ENCODE results near the gene TGFA. TPM values are rescaled to one million over a fixed set of nuclear protein-coding genes. Genes with fewer than 3 reads are reported as not detected.

The TGFA gene
- total RNA-seq, 1 experiment from 2014 or later: 50.1 TPM

GRCh38 chr2:70560040-70560439, 6.4 kb upstream of the TGFA start:
- Histone ChIP-seq H2AFZ (ENCODE audit: low read depth, low read length, poor library complexity, severe bottlenecking) (no peak overlapping the region), H3K9me2 (ENCODE audit: insufficient read depth) (no peaks in the 10 kb centered on the region), H3K9ac (ENCODE audit: low read length) (no peak overlapping the region), H3K27me3 (ENCODE audit: insufficient read depth, low read length) (no peaks in the 10 kb centered on the region), H4K20me1 (ENCODE audit: insufficient read depth) (no peaks in the 10 kb centered on the region), H3K4me1 (ENCODE audit: control insufficient read depth in 1 of 2, insufficient read depth in 2 of 2, low read length in 2 of 2) (peaks cover 0 to 5% of the 10 kb centered on the region in 2 experiments; a peak in 1 of 4 replicates), H3K27ac (ENCODE audit: low read depth, low read length) (no peak overlapping the region), H3K4me3 (replicated peaks in 1 of 2; ENCODE audit: low read depth in 1 of 2, low read length in 2 of 2) (no peak overlapping the region), H3K9me3 (ENCODE audit: control insufficient read depth in 1 of 2, insufficient read depth in 1 of 2, low read depth in 1 of 2, low read length in 2 of 2) (no peaks in the 10 kb centered on the region), H3K4me2 (ENCODE audit: low read length) (no peak overlapping the region), H3K36me3 (ENCODE audit: control insufficient read depth in 1 of 2, insufficient read depth in 2 of 2, low read length in 2 of 2) (no peaks in the 10 kb centered on the region), H3K79me2 (ENCODE audit: insufficient read depth, low read length) (no peaks in the 10 kb centered on the region)
- POLR2A ChIA-PET: no interaction called here
- CTCF ChIA-PET: interaction anchor here (1.4 kb wide), 1 partner anchor 57 kb away, joined by 5 read pairs; no protein-coding TSS in a partner anchor
- intact Hi-C loops (cut with micrococcal nuclease): no loop called here
- no peak for TF ChIP-seq EGR1 (IDR thresholded peaks at IDR 0.05; ENCODE audit: low read depth)
- no peak for TF ChIP-seq CBX3 (IDR thresholded peaks at IDR 0.05; ENCODE audit: low read depth)
- no peak for TF ChIP-seq SRF (IDR thresholded peaks at IDR 0.05; ENCODE audit: low read depth)
- no peak for TF ChIP-seq ELF1 (IDR thresholded peaks at IDR 0.05; ENCODE audit: borderline replicate concordance, low read depth)
- no peak for TF ChIP-seq ATF3 (IDR thresholded peaks at IDR 0.05)
- TF ChIP-seq RAD21 (IDR thresholded peaks at IDR 0.05; ENCODE audit: low read depth): no peak
- TF ChIP-seq SP1 (IDR thresholded peaks at IDR 0.05; ENCODE audit: low read depth): no peak
- no peak for TF ChIP-seq POLR2AphosphoS5 (IDR thresholded peaks at IDR 0.05; ENCODE audit: low read depth, low read length)
- TF ChIP-seq MAX (IDR thresholded peaks at IDR 0.05): no peak
- no peak for TF ChIP-seq POLR2A (IDR thresholded peaks at IDR 0.05; ENCODE audit: borderline replicate concordance, extremely low read depth, insufficient read depth, insufficient read length)
- TF ChIP-seq ZFX (IDR thresholded peaks at IDR 0.05): no peak
- RAD21 ChIA-PET (ENCODE audit: low non-redundant PET in 1 of 2, low total read pairs in 2 of 2, uncharacterized antibody in 2 of 2, unreplicated experiment in 2 of 2): no interaction called here
- no peak for DNase-seq (ENCODE audit: low read depth, low spot score)
- no TSS peak for BruUV-seq (replicated peaks)
- no peak for ATAC-seq

- Histone ChIP-seq H4K20me1 (ENCODE audit: insufficient read depth) (no peaks in the 10 kb centered on the region), H3K79me2 (ENCODE audit: insufficient read depth, low read length) (peaks cover 1% of the 10 kb centered on the region; the same call in 1 of the 2 replicates), H3K27me3 (ENCODE audit: insufficient read depth, low read length) (no peaks in the 10 kb centered on the region), H3K36me3 (ENCODE audit: control insufficient read depth in 1 of 2, insufficient read depth in 2 of 2, low read length in 2 of 2) (no peaks in the 10 kb centered on the region), H3K9me3 (ENCODE audit: control insufficient read depth in 1 of 2, insufficient read depth in 1 of 2, low read depth in 1 of 2, low read length in 2 of 2) (no peaks in the 10 kb centered on the region), H3K9ac (ENCODE audit: low read length) (no peak overlapping the region), H3K27ac (ENCODE audit: low read depth, low read length) (no peak overlapping the region), H3K9me2 (ENCODE audit: insufficient read depth) (no peaks in the 10 kb centered on the region), H3K4me1 (ENCODE audit: control insufficient read depth in 1 of 2, insufficient read depth in 2 of 2, low read length in 2 of 2) (peaks cover 6 to 13% of the 10 kb centered on the region in 2 experiments; a peak in 3 of 4 replicates), H3K4me2 (ENCODE audit: low read length) (no peak overlapping the region), H2AFZ (ENCODE audit: low read depth, low read length, poor library complexity, severe bottlenecking) (no peak overlapping the region), H3K4me3 (replicated peaks in 1 of 2; ENCODE audit: low read depth in 1 of 2, low read length in 2 of 2) (no peak overlapping the region)
- POLR2A ChIA-PET: interaction anchor here (1.0 to 1.1 kb wide), 2 partner anchors 12 to 38 kb away, joined by 3 read pairs; no protein-coding TSS in a partner anchor
- ATAC-seq (no peak), DNase-seq (ENCODE audit: low read depth, low spot score) (no peak)
- intact Hi-C loops (cut with micrococcal nuclease): no loop called here
- no TSS peak for BruUV-seq (replicated peaks)
- no peak for TF ChIP-seq ATF3 (IDR thresholded peaks at IDR 0.05)
- TF ChIP-seq CTCF (IDR thresholded peaks at IDR 0.05 in 2 of 3, conservative IDR thresholded peaks at IDR 0.05 in 1 of 3; ENCODE audit: borderline replicate concordance in 1 of 3, insufficient read depth in 1 of 3, low read depth in 2 of 3, low read length in 2 of 3): 0 out of 6 replicates have a peak, but pooled peaks of 2 of the 3 experiments have one; percentile 11
- no peak for TF ChIP-seq POLR2AphosphoS5 (IDR thresholded peaks at IDR 0.05; ENCODE audit: low read depth, low read length)
- no peak for TF ChIP-seq SP1 (IDR thresholded peaks at IDR 0.05; ENCODE audit: low read depth)
- TF ChIP-seq FOSL1 (IDR thresholded peaks at IDR 0.05; ENCODE audit: low read depth): no peak
- TF ChIP-seq SRF (IDR thresholded peaks at IDR 0.05; ENCODE audit: low read depth): no peak
- peak; percentile 34; the same call in 1 of the 2 replicates for TF ChIP-seq RAD21 (IDR thresholded peaks at IDR 0.05; ENCODE audit: low read depth)
- CTCF ChIA-PET: interaction anchor here (0.8 to 1.4 kb wide), 4 partner anchors 8 to 60 kb away, joined by 4 to 6 read pairs (median 6); no protein-coding TSS in a partner anchor
- RAD21 ChIA-PET (ENCODE audit: low non-redundant PET in 1 of 2, low total read pairs in 2 of 2, uncharacterized antibody in 2 of 2, unreplicated experiment in 2 of 2): interaction anchor here in 1 of 2 experiments (0.8 kb wide), 1 partner anchor 254 kb away, joined by 3 read pairs; no protein-coding TSS in a partner anchor
These were observed 4.7 kb upstream of the TGFA start for GRCh38 chr2:70558195-70558808.

Measured in HCT116 (cell line).